Spleen (tissue), 11 donors: ENCODE results near the gene CEBPZOS. TPM values are rescaled to one million over a fixed set of nuclear protein-coding genes. Genes with fewer than 3 reads are reported as not detected.

Experiments used
- DNase-seq: peaks from one replicate; pipeline ENCODE4 v3.0.0-alpha.2; 2020
- H3K27ac ChIP-seq, 8 donors: fragments of 200-600 bp; sonication (generic) in 7 of 8; 1 replicate in 4 of 8; 2 replicates in 4 of 8; pipeline versions ENCODE4 v1.5.0 to v1.8.0; 2016 to 2021; ENCODE audit warnings: inconsistent platforms in 4 of 8, mild to moderate bottlenecking in 4 of 8, moderate library complexity in 1 of 8
- H3K27me3 ChIP-seq, 7 donors: fragments of 200-600 bp; sonication (generic) in 6 of 7; replicated peaks in 1 of 7; 1 replicate in 4 of 7; 2 replicates in 3 of 7; pipeline versions ENCODE4 v1.5.0 to v1.8.0; 2016 to 2021; ENCODE audit warnings: inconsistent platforms in 3 of 7, mild to moderate bottlenecking in 1 of 7
- H3K36me3 ChIP-seq, 6 donors: fragments of 200-600 bp; sonication (generic) in 5 of 6; 1 replicate in 4 of 6; 2 replicates in 2 of 6; pipeline versions ENCODE4 v1.5.0 to v1.8.0; 2016 to 2021; ENCODE audit warnings: inconsistent platforms in 2 of 6
- H3K4me1 ChIP-seq, 6 donors: fragments of 200-600 bp; sonication (generic) in 5 of 6; 1 replicate in 3 of 6; 2 replicates in 3 of 6; pipeline versions ENCODE4 v1.5.0 to v1.8.0; 2016 to 2021; ENCODE audit warnings: inconsistent platforms in 3 of 6
- H3K4me3 ChIP-seq, 8 donors: fragments of 200-600 bp; sonication (generic) in 7 of 8; 1 replicate in 4 of 8; 2 replicates in 4 of 8; pipeline versions ENCODE4 v1.5.0 to v1.8.0; 2016 to 2021; ENCODE audit warnings: inconsistent platforms in 4 of 8, mild to moderate bottlenecking in 4 of 8, moderate library complexity in 2 of 8
- H3K9me3 ChIP-seq, 8 donors: fragments of 200-600 bp; sonication (generic) in 7 of 8; 1 replicate in 4 of 8; 2 replicates in 4 of 8; pipeline versions ENCODE4 v1.5.0 to v1.8.0; 2016 to 2021; ENCODE audit warnings: inconsistent platforms in 4 of 8
- CTCF ChIP-seq, 11 experiments: fragments of 200-600 bp in 7 of 11; fragments of 450-650 bp in 4 of 11; sonication (generic) in 4 of 11; IDR thresholded peaks in 8 of 11; conservative IDR thresholded peaks in 3 of 11; 1 replicate in 7 of 11; 2 replicates in 4 of 11; pipeline versions ENCODE4 v1.4.0 to v1.8.0; 2016 to 2021; ENCODE audit warnings: antibody characterized with exemption in 11 of 11, inconsistent platforms in 4 of 11, mild to moderate bottlenecking in 1 of 11
- POLR2A ChIP-seq, 3 donors: fragments of 450-650 bp; IDR thresholded peaks; one replicate each; pipeline ENCODE4 v1.5.1; 2017; ENCODE audit warnings: antibody characterized with exemption in 3 of 3, mild to moderate bottlenecking in 1 of 3
- POLR2AphosphoS5 ChIP-seq, 3 donors: sonication (generic); formaldehyde crosslinking; IDR thresholded peaks; one replicate each; pipeline ENCODE4 v1.5.1; 2017; ENCODE audit warnings: antibody characterized with exemption in 3 of 3
- WGBS, 5 donors: extraction: QIAGEN DNeasy Blood & Tissue Kit in 3 of 5; methylation state at CpG; one replicate each; pipeline versions ENCODE4 v1.1.5 to v1.1.7; 2013 to 2018; 5-methylcytosine and 5-hydroxymethylcytosine counted together
- intact Hi-C: fragments of 100-400 bp; cut with DNase I; formaldehyde crosslinking; loops from one replicate; pipeline ENCODE4 v1.15.0; 2023; ENCODE audit warnings: low total_unique reads
- polyA plus RNA-seq, 3 donors: library from polyadenylated mRNA; stranded (reverse); fragments of 200-250 nt; gene quantifications; one replicate each; pipeline ENCODE4 v1.2.1, GENCODE V29; 2013
- total RNA-seq, 7 donors: library from RNA; depleted of rRNA in 3 of 7; stranded (reverse); fragments of >200 nt in 3 of 7; fragmentation: NEBNext Ultra II Directional in 4 of 7; extraction: Animal tissue kit (Norgen Biotek cat#: 25700) in 4 of 7; gene quantifications; one replicate each; pipeline versions ENCODE4 v1.1.0 to v1.2.1, GENCODE V29; 2016 to 2021
- donor health status: healthy with polysubstance abuse.
- donor health status: DM: no; HTN: no; CAD: no; lungs with moderate emphysema.
- donor health status: DM: no; HTN: no; CAD: no.
- donor health status: Bipolar disorder and iron deficiency.
- donor health status: healthy.
- donor health status: DM: no; HTN: no; CAD: no.
- donor health status: DM: yes; HTN: yes; CAD: no.

CEBPZOS gene
- total and polyA plus RNA-seq, 10 donors = 18.6 to 39.8 (median 27.8) TPM

GRCh38 chr2:37232131-37232933 is 36.0 kb downstream of the CEBPZOS start:
- H3K36me3 ChIP-seq = peaks cover 0 to 46% (median 22%) of the 10 kb centered on the region in 6 donors
- no peak for TF ChIP-seq POLR2AphosphoS5 (IDR thresholded peaks at IDR 0.05)
- peak overlapping the region; percentile 68 to 90 (median 77) for H3K4me3 ChIP-seq
- peaks cover 21 to 69% (median 48%) of the 10 kb centered on the region in 6 donors for H3K4me1 ChIP-seq
- peak; percentile 79 for DNase-seq
- H3K27ac ChIP-seq = peak overlapping the region; percentile 83 to 98 (median 94)
- WGBS, 5 donors = 21 to 27% (median 23%) methylated on average over 16 to 18 of the region's 18 CpGs
- H3K9me3 ChIP-seq = no peaks in the 10 kb centered on the region
- intact Hi-C loops = no loop called here
- H3K27me3 ChIP-seq = no peaks in the 10 kb centered on the region

GRCh38 chr2:37243435-37243834 is 47.1 kb downstream of the CEBPZOS start:
- no peaks in the 10 kb centered on the region for H3K9me3 ChIP-seq
- WGBS, 5 donors = 86 to 93% (median 90%) methylated on average over 4 of the region's 4 CpGs
- no peaks in the 10 kb centered on the region for H3K4me1 ChIP-seq
- no peak overlapping the region for H3K27ac ChIP-seq
- TF ChIP-seq POLR2AphosphoS5 (IDR thresholded peaks at IDR 0.05) (no peak), POLR2A (IDR thresholded peaks at IDR 0.05) (no peak), CTCF (IDR thresholded peaks at IDR 0.05 in 8 of 11, conservative IDR thresholded peaks at IDR 0.05 in 3 of 11) (no peak)
- H3K27me3 ChIP-seq = no peaks in the 10 kb centered on the region
- H3K36me3 ChIP-seq = peaks cover 0 to 100% (median 63%) of the 10 kb centered on the region in 6 donors
- no peak overlapping the region for H3K4me3 ChIP-seq
- intact Hi-C loops = no loop called here
- DNase-seq = no peak

- no peaks in the 10 kb centered on the region for H3K9me3 ChIP-seq
- intact Hi-C loops = no loop called here
- H3K27me3 ChIP-seq = no peaks in the 10 kb centered on the region
- 63 to 76% (median 75%) methylated on average over 4 of the region's 4 CpGs for WGBS, 5 donors
- TF ChIP-seq POLR2A (IDR thresholded peaks at IDR 0.05) (no peak), POLR2AphosphoS5 (IDR thresholded peaks at IDR 0.05) (no peak), CTCF (IDR thresholded peaks at IDR 0.05 in 8 of 11, conservative IDR thresholded peaks at IDR 0.05 in 3 of 11) (no peak)
- no peak for DNase-seq
- peaks cover 0 to 100% (median 66%) of the 10 kb centered on the region in 6 donors for H3K36me3 ChIP-seq
- no peak overlapping the region for H3K27ac ChIP-seq
- no peaks in the 10 kb centered on the region for H3K4me1 ChIP-seq
- H3K4me3 ChIP-seq = no peak overlapping the region
Measured at GRCh38 chr2:37244017-37244416, 47.7 kb downstream of the CEBPZOS start.

- H3K27me3 ChIP-seq = no peaks in the 10 kb centered on the region
Measured at GRCh38 chr2:37244755-37245154, 48.5 kb downstream of the CEBPZOS start.

More at GRCh38 chr2:37244755-37245154, 48.5 kb downstream of the CEBPZOS start:
- peaks cover 0 to 100% (median 66%) of the 10 kb centered on the region in 6 donors for H3K36me3 ChIP-seq
- H3K4me3 ChIP-seq = no peak overlapping the region
- 94 to 98% (median 97%) methylated on average over 3 of the region's 3 CpGs for WGBS, 5 donors
- no peak overlapping the region for H3K27ac ChIP-seq
- intact Hi-C loops = no loop called here
- H3K4me1 ChIP-seq = no peaks in the 10 kb centered on the region
- TF ChIP-seq POLR2A (IDR thresholded peaks at IDR 0.05) = no peak
- no peak for TF ChIP-seq POLR2AphosphoS5 (IDR thresholded peaks at IDR 0.05)
- TF ChIP-seq CTCF (IDR thresholded peaks at IDR 0.05 in 8 of 11, conservative IDR thresholded peaks at IDR 0.05 in 3 of 11) = no peak
- H3K9me3 ChIP-seq = no peaks in the 10 kb centered on the region
- DNase-seq = no peak
